Measurements from ENCODE around the gene WWC1.

The WWC1 gene

DNA sequence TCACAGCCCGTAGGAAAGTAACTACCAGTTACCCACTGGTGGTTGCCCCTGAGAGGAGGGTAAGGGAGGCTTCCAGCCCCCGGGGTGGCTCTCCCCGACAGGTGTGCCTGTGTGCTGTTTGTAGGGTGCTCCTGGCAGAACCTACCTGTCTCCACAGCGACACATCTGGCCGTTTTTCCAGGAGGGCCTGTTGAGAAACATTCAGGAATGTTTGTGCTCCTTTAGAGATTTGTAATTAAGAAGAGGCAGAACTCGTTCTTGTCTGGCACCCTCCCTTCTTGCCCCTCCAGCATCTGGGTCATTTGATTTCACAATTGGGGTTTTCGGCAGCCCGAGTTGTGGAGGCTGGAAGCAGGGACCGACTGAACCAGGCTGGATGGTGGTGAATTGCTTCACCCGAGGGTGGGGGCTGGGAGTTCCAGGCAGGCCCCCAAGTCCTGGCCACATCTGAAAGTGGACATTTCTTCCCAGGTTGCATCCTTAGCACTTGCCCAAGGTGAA, 74.2 kb downstream of the WWC1 start:
- DNase-seq, result no peak

DNA sequence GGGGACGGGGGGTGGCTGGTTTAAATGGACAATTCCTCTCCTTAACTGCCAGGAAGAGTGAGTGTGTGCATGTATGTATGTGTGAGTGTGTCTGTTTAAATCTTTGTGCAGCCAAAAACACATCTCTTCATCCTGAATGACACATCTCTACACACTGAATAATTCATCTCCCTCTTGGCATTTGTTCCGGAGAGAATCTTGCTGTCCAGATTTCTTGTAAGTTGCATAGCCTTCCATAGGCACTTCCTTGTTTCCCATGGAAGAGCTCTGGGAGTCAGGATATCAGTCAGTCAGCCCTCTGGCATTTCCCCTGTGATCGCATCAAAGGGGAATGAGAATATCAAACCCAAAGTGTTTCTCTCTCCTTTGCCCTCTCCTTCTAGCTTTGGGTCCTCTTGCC, 74.7 kb downstream of the WWC1 start:
- DNase-seq, result no peak

DNA sequence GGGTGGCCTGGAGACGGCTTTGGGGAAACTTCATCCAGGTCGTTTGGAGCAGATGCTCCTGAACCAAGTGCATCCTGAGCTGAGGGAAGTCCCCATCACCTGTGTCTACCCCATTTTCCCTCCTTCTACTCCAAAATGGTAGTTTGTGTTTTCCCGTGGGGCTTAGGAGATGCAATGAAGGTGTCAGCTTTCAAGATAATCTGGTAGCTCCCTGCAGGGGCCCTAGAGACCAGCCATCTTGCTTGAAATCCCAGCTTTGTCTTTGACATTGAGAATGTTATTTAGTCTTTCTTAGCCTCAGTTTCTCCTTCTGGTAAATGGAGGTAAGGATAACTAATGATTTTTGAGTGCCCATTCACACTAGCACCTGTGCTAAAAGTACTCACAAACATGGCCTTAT, 77.4 kb downstream of the WWC1 start:
- DNase-seq, result no peak

GRCh38 chr5:168370831-168371230, 79.4 kb downstream of the WWC1 start:
- no peak for DNase-seq

GRCh38 chr5:168372356-168372946, 81.0 kb downstream of the WWC1 start:
- DNase-seq, result no peak

- no peak for DNase-seq
These were observed 83.1 kb downstream of the WWC1 start for GRCh38 chr5:168374532-168374931.

- DNase-seq, result no peak
These were observed 83.8 kb downstream of the WWC1 start for GRCh38 chr5:168375214-168375613.

DNA sequence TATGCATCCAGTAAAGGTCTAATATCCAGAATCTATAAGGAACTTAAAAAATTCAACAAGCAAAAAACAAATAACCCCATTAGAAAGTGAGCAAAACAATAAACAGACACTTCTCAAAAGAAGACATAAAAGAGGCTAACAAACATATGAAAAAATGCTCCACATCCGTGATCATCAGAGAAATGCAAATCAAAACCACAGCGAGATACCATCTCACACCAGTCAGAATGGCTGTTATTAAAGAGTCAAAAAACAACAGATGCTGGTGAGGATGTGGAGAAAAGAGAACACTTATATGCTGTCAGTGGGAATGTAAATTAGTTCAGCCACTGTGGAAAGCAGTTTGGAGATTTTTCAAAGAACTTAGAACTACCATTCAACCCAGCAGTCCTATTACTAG, 86.1 kb downstream of the WWC1 start:
- DNase-seq, result peak; percentile 11

DNA sequence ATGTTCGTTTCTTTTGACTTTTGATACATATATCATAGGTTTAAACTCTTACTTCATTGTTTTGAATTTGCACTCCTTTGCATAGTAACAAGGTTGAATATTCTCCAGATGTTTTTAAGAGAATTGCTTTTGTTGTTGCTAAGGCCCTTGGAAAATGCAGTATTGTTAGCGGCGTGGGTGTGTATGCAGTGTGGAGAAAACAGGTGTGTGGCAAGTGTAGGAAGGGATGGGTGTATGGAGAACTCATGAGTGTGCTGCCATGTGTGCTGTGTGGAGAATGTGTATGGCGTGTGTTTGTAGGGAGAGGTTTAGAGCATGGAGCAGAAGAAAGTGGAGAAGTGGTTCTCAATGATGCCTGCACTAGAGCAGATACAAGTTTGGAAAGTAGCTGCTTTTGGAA, 87.3 kb downstream of the WWC1 start:
- no peak for DNase-seq

DNA sequence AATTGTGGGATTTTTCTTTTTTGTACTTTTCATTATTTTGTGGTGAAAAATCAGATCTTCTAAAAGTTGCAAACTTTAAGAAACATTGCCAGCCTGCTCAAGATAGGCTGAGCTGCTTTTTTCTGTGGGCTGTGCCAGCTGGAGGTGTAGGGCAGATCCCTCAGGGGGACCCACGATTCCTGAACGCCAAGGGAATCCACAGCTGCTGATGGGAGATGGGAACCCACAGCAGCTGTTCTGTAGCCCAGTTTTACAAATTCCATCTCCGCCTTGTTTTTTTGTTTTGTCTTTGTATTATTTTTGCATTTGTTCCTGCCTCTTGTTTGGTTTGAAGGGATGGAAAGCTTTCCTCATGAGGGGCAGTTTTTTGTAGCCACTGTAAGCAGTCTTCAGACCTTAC, 91.0 kb downstream of the WWC1 start:
- no peak for DNase-seq

- DNase-seq, result no peak
These were observed 99.0 kb downstream of the WWC1 start for GRCh38 chr5:168390491-168390890.

GRCh38 chr5:168393773-168394172, 102.3 kb downstream of the WWC1 start:
- DNase-seq, result no peak

- DNase-seq, result no peak
These were observed 109.2 kb downstream of the WWC1 start for GRCh38 chr5:168400429-168401220.

DNA sequence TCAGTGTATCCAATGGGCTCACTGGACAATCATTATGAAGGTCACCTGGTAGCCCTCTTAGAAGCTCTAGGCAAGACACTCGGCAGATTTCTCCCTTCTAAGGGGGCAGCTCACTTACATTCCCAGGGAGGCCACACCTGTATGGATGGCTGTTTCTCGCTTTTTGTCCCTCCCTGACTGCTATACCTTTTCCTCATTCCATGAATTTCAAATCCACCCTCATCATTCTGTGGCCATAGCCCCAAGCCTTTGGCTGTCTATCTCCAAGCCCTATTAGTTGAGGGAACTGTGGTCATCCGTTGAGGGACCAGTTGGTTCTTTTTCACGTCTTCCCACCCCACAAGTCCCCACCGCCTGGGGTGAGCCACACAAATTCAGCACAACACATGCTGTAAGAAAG, 109.8 kb downstream of the WWC1 start:
- no peak for DNase-seq

- DNase-seq, result no peak
These were observed 110.4 kb downstream of the WWC1 start for GRCh38 chr5:168401880-168402279.

GRCh38 chr5:168404365-168404764, 112.9 kb downstream of the WWC1 start:
- DNase-seq, result no peak

DNA sequence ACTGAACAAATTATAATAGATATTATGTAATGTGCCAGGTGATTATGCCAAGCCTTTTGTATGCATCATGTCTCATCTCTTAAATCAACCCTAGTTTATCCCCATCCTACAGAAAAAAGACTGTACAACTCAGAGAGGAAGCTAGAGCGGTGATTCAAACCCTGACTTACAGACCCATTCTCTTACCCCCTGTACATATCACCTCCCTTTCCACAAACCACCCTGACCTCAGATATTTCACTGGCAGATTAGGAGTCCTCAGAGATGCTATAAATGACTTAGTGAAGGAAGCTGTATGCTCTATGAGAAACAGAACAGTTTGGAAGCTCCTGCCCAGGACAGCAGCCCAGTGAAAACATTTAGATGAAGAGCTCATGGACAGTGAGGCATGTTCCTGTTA, 115.8 kb downstream of the WWC1 start:
- DNase-seq, result no peak

DNA sequence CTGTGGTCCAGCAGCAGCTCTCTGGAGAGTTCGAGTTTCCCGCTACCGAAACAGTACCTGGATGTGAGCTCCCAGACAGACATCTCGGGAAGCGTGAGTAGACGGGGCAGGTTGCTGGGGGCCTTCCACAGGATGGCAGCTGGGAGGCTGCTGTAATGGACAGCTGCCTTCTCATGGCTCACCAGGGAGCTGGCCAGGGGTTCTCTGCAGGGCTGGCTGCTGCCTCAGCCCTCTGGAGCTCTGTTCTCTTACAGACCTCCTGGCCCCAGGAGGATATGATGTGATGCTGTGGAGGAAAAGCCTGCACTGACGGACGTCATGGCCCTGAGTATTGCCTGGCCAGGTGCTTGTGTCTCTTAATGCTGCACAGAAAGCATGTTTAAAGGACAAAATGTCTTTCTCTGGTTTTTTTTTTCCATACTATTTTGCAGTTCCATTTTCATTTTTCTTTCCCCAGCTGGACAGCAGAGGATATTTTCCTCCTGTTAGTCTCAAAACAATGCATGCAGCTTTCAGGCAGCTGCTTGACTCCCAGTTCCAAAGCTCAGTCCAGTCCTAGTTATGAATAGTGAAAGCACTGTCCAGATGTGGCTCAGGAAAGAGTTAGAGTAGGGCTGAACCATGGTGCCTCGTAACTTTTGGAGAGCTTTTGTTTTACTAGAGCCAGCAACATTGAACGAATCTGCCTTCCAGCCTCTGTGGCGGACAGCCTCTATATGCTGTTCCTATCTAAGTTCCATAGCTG, 117.3 kb downstream of the WWC1 start:
- DNase-seq, result no peak

DNA sequence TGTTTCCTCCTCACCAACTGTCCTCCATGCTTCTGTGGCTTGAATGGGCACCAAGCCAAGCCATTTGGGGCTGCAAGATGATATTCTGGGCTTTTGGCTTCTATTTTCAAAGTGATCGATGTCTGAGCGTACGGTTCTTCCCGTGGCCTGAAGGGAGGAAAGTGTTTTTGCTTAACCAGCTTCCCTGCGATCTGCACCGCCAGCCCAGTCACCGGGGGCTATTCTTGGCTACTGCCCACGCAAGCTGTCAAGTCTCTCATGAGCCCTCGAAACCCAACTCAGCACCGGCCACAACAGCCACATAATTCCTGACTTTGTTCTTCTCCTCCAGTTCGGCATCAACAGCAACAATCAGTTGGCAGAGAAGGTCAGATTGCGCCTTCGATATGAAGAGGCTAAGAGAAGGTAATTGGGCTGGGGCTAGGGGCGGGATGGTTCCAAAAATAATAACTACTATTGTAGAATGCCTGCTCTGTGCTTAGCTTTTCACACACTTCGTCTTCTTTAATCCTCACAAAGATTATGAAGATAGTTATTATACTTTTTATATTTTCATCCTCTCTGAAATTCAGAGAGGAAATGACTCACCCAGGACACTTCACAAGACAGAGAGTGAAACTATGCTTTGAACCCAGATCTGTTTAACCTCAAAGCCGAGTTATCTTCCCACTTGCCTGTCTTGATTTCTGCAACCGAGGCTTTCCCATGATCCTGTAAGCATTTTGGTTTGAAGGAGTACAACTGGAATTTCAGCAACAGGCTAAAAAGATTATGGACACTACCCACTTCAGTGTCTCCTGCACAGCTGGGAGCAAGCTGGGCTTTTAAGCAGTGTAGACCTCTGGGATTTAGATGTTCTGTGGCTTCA, 118.4 kb downstream of the WWC1 start:
- DNase-seq, result no peak

DNA sequence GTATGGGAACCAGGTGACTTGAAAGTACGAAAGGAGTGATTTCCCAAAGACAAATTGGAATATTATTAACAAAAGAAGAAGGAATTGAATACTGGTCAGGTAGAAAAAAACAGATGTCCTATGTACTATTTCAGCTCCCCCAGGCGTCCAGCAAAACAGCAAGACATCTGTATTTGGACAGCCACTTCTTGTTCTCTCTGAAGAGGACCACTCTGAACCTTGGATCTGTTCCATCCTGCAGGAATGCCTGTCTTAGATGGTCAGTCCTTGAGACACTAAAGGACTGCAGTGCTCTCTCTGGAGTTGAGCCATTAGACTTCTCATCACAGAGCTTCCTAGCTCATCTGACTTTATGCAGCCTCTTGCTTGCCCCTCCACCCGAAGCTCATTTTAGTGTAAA, 120.4 kb downstream of the WWC1 start:
- no peak for DNase-seq

GRCh38 chr5:168413062-168413461, 121.6 kb downstream of the WWC1 start:
- no peak for DNase-seq

DNA sequence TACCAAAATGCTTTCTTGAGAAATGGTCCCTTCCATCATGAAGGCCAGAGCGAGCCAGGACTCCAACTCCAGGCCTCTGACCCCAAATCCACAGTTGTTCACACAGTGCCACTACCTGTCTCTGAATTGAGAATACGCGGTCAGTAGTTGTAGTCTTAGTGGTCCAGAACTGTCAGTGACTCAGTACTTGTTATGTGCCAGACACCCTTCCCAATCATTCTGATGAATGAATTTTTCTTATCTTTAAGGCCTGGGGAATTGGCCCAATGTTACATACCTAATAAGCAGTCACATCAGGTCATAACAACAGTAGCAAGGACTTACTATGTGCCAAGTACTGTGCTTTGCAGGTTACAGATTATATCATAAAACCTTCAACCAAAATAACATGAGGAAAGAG, 122.2 kb downstream of the WWC1 start:
- no peak for DNase-seq

DNA sequence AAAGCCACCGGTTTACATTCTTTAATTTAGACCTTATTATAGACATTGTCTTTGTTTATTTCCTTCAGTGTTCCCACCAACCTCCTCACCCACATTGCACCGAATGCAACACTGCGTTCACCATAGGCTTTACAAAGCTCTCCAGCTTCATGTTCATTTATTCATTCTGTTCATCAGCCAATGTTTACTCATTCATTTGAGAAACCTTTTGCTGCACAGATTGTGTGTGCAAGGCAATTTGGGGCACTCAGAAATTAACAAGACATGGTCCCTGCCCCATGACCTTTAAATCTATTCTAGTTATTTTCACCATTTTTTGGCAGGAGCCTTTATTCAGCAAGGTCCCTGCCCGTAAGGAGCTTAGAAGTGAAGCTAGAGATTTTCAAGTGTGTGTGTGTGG, 124.0 kb downstream of the WWC1 start:
- no peak for DNase-seq

All from effector CD4-positive, alpha-beta T cell (primary cell).